Neural cell (in vitro differentiated cells): ENCODE data around the gene COL19A1. TPM values are rescaled to one million over a fixed set of nuclear protein-coding genes. Genes with fewer than 3 reads are reported as not detected.

Experiments used
- H2AFZ ChIP-seq: fragments of 200-600, 300-800 bp; sonication (generic), shearing (Covaris generic); 2 replicates; pipeline ENCODE4 v1.6.0; 2014; ENCODE audit warnings: low read depth, mild to moderate bottlenecking, antibody characterized with exemption, low read length, moderate library complexity
- H3F3A ChIP-seq: fragments of 200-600 bp; shearing (Covaris generic); 2 replicates; pipeline ENCODE4 v1.6.1; 2016; ENCODE audit warnings: mild to moderate bottlenecking, moderate library complexity, mixed read lengths, antibody characterized with exemption, low read length; ENCODE audit not compliant: insufficient read depth, poor library complexity, severe bottlenecking
- H3K27ac ChIP-seq: fragments of 200-600, 300-800 bp; sonication (generic), shearing (Covaris generic); 2 replicates; pipeline ENCODE4 v1.5.1; 2014; ENCODE audit warnings: mild to moderate bottlenecking, low read length, moderate library complexity
- H3K27me3 ChIP-seq: fragments of 300-800, 200-600 bp; sonication (generic), shearing (Covaris generic); 2 replicates; pipeline ENCODE4 v1.6.0; 2014; ENCODE audit warnings: mild to moderate bottlenecking, low read depth, low read length, moderate library complexity; ENCODE audit not compliant: insufficient read depth
- H3K36me3 ChIP-seq: fragments of 300-800, 200-600 bp; sonication (generic), shearing (Covaris generic); 2 replicates; pipeline ENCODE4 v1.5.1; 2014; ENCODE audit warnings: mild to moderate bottlenecking, antibody characterized with exemption, low read length, moderate library complexity; ENCODE audit not compliant: insufficient read depth
- H3K4me2 ChIP-seq: fragments of 300-800, 200-600 bp; sonication (generic), shearing (Covaris generic); 2 replicates; pipeline ENCODE4 v1.6.0; 2014; ENCODE audit warnings: mild to moderate bottlenecking, low read length
- H3K4me3 ChIP-seq: fragments of 300-800, 200-600 bp; sonication (generic), shearing (Covaris generic); 2 replicates; pipeline ENCODE4 v1.5.1; 2014; ENCODE audit warnings: mild to moderate bottlenecking, low read length, moderate library complexity
- H3K79me2 ChIP-seq: fragments of 200-600 bp; shearing (Covaris generic); replicated peaks from 2 replicates; pipeline ENCODE4 v1.6.0; 2014; ENCODE audit warnings: mild to moderate bottlenecking, low read length, moderate library complexity; ENCODE audit not compliant: insufficient read depth
- H3K9ac ChIP-seq: fragments of 300-800, 200-600 bp; sonication (generic), shearing (Covaris generic); 2 replicates; pipeline ENCODE4 v1.6.1; 2016; ENCODE audit warnings: mild to moderate bottlenecking, low read length, mixed read lengths
- H3K9me2 ChIP-seq: fragments of 200-600 bp; shearing (Covaris generic); 2 replicates; pipeline ENCODE4 v1.6.1; 2016; ENCODE audit warnings: mild to moderate bottlenecking, low read length, mixed read lengths; ENCODE audit not compliant: insufficient read depth
- H3K9me3 ChIP-seq: fragments of 200-600, 300-800 bp; sonication (generic), shearing (Covaris generic); 2 replicates; pipeline ENCODE4 v1.6.1; 2016; ENCODE audit warnings: mild to moderate bottlenecking, mixed run types, low read length, moderate library complexity, mixed read lengths
- H4K20me1 ChIP-seq: fragments of 200-600 bp; shearing (Covaris generic); 2 replicates; pipeline ENCODE4 v1.6.1; 2016; ENCODE audit warnings: mild to moderate bottlenecking, mixed run types; ENCODE audit not compliant: insufficient read depth
- EP300 ChIP-seq: fragments of 450-650 bp; conservative IDR thresholded peaks from 2 replicates; pipeline ENCODE4 v1.6.1; 2014; ENCODE audit warnings: antibody characterized with exemption, mild to moderate bottlenecking, moderate library complexity; ENCODE audit not compliant: poor library complexity, severe bottlenecking
- EZH2 ChIP-seq: fragments of 200-600, 300-800 bp; shearing (Covaris generic), sonication (generic); IDR thresholded peaks from 2 replicates; pipeline ENCODE4 v1.6.1; 2014; ENCODE audit warnings: antibody characterized with exemption, low read length, borderline replicate concordance, mild to moderate bottlenecking; ENCODE audit not compliant: insufficient read depth, poor library complexity, severe bottlenecking
- MXI1 ChIP-seq: fragments of 450-650 bp; conservative IDR thresholded peaks from 2 replicates; pipeline ENCODE4 v1.6.1; 2014; ENCODE audit warnings: antibody characterized with exemption, mild to moderate bottlenecking; ENCODE audit not compliant: poor library complexity, severe bottlenecking
- POLR2AphosphoS5 ChIP-seq: IDR thresholded peaks from 2 replicates; pipeline ENCODE4 v1.6.1; 2012
- RAD21 ChIP-seq: fragments of 450-650 bp; conservative IDR thresholded peaks from 2 replicates; pipeline ENCODE4 v1.6.1; 2014; ENCODE audit warnings: antibody characterized with exemption, mild to moderate bottlenecking, moderate library complexity
- SMC3 ChIP-seq: fragments of 450-650 bp; conservative IDR thresholded peaks from 2 replicates; pipeline ENCODE4 v1.6.1; 2014; ENCODE audit warnings: antibody characterized with exemption, mild to moderate bottlenecking, moderate library complexity; ENCODE audit not compliant: poor library complexity
- TAF1 ChIP-seq: IDR thresholded peaks from 2 replicates; pipeline ENCODE4 v1.6.1; 2012; ENCODE audit warnings: low read depth
- polyA plus RNA-seq: library from polyadenylated mRNA; depleted of rRNA; stranded (reverse); fragments of >200 nt; gene quantifications from 2 replicates; pipeline ENCODE4 v1.2.3, GENCODE V29; 2014
- TF ChIP-seq, protein P1 (sequence below): fragments of 450-650 bp; IDR thresholded peaks from 2 replicates; pipeline ENCODE4 v1.5.1; 2014; ENCODE audit warnings: antibody characterized with exemption, mild to moderate bottlenecking, moderate library complexity; ENCODE audit not compliant: poor library complexity, severe bottlenecking
- TF ChIP-seq, protein P2 (sequence below): IDR thresholded peaks from 2 replicates; pipeline ENCODE4 v1.6.1; 2012; ENCODE audit warnings: borderline replicate concordance

COL19A1 gene
- polyA plus RNA-seq, 1 donor from 2014 or later = 0.24 TPM

DNA sequence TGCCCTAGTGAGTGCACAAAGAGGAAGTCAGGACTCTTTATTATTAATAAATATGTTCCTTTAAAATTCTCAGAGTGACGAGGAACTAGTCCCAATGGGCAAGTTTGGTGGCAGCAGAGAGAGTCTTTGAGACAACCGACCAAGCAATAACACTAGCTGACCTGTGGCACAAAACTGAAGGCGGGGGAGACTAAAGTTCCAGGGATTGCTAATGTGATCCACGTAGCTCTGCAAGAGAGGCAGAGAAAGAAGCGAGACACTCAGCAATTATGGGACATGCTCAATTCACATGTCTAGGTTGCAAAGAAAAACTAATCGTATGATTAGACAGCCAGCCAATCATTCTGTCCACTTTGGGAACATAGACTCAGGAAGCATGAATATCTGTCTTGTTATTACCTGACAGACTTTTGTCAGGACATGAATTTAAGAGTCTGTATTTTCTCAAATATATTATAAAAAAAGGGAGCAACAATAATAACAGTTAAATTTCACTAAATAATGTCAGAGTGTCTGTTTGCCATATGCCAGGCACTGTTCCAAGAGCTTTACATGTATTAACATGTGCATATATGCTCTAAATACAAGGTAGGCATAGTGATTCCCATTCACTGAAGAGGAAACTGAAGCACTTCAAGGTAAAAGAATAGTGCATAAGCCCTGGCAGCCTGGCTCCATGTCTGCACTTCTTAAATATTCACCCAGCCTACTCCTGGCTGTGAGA is 355.5 kb downstream of the COL19A1 start:
- Histone ChIP-seq H2AFZ (no peak overlapping the region), H3K9ac (no peak overlapping the region), H3K9me2 (no peaks in the 10 kb centered on the region), H3K9me3 (no peaks in the 10 kb centered on the region), H3K4me3 (no peak overlapping the region), H3K27me3 (no peaks in the 10 kb centered on the region), H3K27ac (no peak overlapping the region), H4K20me1 (no peaks in the 10 kb centered on the region), H3K79me2 (no peaks in the 10 kb centered on the region), H3K4me2 (no peak overlapping the region), H3F3A (no peaks in the 10 kb centered on the region), H3K36me3 (no peaks in the 10 kb centered on the region)
- no peak for TF ChIP-seq RAD21
- TF ChIP-seq EP300 = peak; percentile 91
- no peak for TF ChIP-seq SMC3
- peak; percentile 32 for TF ChIP-seq MXI1
- TF ChIP-seq, protein P1, sequence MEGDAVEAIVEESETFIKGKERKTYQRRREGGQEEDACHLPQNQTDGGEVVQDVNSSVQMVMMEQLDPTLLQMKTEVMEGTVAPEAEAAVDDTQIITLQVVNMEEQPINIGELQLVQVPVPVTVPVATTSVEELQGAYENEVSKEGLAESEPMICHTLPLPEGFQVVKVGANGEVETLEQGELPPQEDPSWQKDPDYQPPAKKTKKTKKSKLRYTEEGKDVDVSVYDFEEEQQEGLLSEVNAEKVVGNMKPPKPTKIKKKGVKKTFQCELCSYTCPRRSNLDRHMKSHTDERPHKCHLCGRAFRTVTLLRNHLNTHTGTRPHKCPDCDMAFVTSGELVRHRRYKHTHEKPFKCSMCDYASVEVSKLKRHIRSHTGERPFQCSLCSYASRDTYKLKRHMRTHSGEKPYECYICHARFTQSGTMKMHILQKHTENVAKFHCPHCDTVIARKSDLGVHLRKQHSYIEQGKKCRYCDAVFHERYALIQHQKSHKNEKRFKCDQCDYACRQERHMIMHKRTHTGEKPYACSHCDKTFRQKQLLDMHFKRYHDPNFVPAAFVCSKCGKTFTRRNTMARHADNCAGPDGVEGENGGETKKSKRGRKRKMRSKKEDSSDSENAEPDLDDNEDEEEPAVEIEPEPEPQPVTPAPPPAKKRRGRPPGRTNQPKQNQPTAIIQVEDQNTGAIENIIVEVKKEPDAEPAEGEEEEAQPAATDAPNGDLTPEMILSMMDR = no peak
- TF ChIP-seq POLR2AphosphoS5 = peak; percentile 60

DNA sequence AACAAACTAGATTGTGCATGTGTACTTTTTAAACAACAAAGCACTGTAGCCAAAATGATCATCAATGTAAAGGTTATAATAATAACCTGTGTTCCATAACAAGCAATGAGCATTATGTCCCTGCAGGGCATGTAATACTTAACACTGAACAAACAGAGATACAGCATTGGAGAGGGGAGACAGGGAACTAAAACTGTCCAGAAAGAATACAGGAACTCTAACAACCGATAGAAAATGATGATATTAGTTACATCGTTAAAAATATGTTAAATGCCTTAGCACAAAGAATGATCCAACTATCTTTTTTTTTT is 356.0 kb downstream of the COL19A1 start:
- no peaks in the 10 kb centered on the region for H3K9me3 ChIP-seq
- H3K27me3 ChIP-seq = no peaks in the 10 kb centered on the region
- no peak overlapping the region for H3K27ac ChIP-seq
- TF ChIP-seq RAD21 (no peak), EZH2 (no peak), TAF1 (no peak), POLR2AphosphoS5 (no peak), SMC3 (no peak), MXI1 (no peak), EP300 (no peak)
- TF ChIP-seq, protein P1 = no peak
- TF ChIP-seq, protein P2, sequence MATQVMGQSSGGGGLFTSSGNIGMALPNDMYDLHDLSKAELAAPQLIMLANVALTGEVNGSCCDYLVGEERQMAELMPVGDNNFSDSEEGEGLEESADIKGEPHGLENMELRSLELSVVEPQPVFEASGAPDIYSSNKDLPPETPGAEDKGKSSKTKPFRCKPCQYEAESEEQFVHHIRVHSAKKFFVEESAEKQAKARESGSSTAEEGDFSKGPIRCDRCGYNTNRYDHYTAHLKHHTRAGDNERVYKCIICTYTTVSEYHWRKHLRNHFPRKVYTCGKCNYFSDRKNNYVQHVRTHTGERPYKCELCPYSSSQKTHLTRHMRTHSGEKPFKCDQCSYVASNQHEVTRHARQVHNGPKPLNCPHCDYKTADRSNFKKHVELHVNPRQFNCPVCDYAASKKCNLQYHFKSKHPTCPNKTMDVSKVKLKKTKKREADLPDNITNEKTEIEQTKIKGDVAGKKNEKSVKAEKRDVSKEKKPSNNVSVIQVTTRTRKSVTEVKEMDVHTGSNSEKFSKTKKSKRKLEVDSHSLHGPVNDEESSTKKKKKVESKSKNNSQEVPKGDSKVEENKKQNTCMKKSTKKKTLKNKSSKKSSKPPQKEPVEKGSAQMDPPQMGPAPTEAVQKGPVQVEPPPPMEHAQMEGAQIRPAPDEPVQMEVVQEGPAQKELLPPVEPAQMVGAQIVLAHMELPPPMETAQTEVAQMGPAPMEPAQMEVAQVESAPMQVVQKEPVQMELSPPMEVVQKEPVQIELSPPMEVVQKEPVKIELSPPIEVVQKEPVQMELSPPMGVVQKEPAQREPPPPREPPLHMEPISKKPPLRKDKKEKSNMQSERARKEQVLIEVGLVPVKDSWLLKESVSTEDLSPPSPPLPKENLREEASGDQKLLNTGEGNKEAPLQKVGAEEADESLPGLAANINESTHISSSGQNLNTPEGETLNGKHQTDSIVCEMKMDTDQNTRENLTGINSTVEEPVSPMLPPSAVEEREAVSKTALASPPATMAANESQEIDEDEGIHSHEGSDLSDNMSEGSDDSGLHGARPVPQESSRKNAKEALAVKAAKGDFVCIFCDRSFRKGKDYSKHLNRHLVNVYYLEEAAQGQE = no peak
- H3K9ac ChIP-seq = no peak overlapping the region
- H2AFZ ChIP-seq = no peak overlapping the region
- no peaks in the 10 kb centered on the region for H3K79me2 ChIP-seq
- no peak overlapping the region for H3K4me2 ChIP-seq
- no peaks in the 10 kb centered on the region for H3K36me3 ChIP-seq
- H4K20me1 ChIP-seq = no peaks in the 10 kb centered on the region
- no peak overlapping the region for H3K4me3 ChIP-seq
- no peaks in the 10 kb centered on the region for H3F3A ChIP-seq
- no peaks in the 10 kb centered on the region for H3K9me2 ChIP-seq
